Ramos (cell line): ENCODE data around the gene RCOR2.

ENCODE experiments used
- in situ Hi-C: fragments of 300-500 bp; cut with MboI; formaldehyde crosslinking; loops from one replicate; pipeline ENCODE4 v1.14.3; 2022; ENCODE audit warnings: low sequenced_read_pairs; ENCODE audit not compliant: unreplicated experiment

The RCOR2 gene

DNA sequence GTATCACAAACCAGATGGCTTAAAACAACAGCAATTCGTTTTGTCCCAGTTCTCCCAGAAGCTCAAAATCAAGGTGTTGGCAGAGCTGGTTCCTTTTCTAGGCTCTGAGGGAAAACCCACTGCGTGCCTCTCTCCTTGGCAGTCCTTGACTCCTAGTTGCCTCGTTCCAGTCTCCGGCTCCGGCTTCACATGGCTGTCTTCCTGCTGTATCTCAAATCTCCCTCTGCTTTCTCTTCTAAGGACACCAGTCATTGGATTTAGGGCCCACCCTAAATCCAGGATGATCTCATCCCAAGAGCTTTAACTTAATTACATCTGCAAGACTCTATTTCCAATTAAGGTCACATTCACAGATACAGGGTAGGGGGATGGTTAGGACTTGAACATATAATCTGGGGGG lies 12.7 kb upstream of the RCOR2 start:
- in situ Hi-C loops, result no loop called here

DNA sequence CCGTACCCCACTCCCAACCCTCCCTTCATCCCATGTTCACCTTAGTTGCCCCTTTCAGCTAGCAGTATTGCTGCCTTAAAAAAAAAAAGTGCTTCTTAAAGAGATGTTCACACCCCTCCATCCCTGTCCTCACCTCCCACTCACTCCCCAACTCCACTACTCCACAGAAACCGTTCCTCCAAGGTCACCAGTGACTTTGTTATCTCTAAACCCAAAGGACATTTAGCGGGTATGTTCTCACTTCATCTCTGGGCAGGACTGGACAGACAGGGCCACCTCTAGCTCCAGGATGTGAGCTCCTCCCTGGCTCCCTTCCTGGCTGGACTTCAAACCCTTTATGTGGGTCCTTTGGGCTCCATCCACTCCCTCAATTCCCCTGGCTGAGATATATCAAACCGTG lies 6.4 kb upstream of the RCOR2 start:
- in situ Hi-C loops, result no loop called here

DNA sequence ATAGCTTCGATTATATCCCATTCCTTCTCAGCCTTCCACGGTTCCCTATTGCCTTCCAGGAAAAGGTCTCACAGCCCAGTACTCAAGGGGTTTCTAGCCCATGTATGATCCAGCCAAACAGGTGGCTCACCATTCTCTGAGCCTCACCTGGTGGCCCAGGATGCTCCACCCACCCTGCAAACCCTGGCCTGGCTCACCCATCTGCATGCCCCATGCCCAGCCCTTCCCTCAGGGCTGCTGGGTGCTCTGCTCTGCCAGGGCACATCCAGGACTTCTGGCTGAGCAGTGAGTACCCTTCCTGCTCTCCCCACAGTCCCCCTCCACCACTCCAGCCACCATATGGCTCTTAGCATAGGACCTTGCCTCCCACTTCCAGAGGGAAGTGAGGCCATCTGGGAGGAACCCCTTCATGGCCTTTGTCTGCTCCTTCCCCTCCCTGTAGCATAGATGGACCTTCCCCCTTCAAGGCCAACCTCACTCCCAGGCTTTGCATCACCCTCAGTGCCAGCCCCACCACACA lies 5.8 kb upstream of the RCOR2 start:
- in situ Hi-C loops, result no loop called here

DNA sequence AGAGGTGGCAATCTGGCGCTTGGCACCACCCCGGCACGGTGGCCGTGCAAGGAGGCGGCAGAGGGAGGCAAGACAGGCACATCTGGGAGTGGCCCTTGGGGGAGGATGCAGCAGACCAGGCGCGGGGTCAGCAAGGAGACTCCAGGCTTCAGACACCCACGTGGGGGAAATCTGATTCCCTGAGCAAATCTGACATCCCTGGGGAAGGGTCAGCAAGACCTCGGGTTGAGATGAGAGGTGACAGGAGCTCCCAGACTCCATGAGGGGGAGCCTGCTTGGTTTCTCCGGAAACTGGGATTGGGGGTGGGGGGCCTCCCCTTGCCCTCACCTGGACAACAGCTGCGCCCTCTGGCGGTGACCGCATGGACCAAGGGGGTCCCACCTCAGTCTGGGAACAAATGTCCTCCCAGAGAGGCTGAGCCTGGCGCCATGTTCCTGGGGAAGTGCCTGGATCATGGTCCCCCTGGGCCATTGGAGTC lies 4.0 kb upstream of the RCOR2 start:
- in situ Hi-C loops, result no loop called here

DNA sequence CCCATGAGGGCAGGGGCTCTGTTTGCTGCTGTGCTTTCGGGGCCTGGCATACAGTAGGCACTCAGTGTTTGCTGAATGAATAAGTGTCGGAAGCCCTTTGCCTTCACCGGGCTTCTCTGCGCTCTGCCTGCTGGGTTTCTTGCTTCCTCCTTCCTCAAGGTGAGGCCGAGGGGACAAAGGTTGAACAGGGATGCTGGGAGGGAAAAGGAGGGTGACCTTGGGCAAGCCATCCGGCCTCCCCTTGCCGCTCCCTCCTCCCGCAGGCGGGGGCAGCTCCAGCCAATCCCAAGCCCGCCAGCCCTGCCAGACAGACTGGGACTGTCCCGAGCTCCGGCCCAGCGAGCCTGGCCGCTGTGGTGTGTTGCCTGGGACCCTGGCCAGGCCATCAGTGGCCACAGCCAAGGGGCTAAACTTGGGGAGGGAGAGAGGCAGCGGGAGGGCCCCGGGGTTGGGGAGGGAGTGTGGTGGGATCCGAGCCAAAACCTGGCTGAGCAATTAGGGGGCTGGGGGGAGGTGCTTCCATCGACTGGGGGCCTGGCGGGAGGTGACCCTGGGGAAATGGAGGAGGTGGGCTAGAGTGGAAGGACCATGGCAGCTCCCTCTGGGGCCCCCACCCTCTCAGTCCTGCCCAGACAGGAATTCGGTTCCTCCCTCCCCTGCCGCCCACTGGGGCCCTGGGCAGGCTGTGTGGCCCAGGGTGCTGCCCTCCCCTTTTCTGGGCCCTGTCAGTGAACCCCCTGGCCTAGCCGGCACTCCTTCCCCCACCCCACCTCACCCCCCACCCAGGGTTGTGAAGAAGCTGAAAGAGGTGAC lies 3.4 kb upstream of the RCOR2 start:
- in situ Hi-C loops, result no loop called here

DNA sequence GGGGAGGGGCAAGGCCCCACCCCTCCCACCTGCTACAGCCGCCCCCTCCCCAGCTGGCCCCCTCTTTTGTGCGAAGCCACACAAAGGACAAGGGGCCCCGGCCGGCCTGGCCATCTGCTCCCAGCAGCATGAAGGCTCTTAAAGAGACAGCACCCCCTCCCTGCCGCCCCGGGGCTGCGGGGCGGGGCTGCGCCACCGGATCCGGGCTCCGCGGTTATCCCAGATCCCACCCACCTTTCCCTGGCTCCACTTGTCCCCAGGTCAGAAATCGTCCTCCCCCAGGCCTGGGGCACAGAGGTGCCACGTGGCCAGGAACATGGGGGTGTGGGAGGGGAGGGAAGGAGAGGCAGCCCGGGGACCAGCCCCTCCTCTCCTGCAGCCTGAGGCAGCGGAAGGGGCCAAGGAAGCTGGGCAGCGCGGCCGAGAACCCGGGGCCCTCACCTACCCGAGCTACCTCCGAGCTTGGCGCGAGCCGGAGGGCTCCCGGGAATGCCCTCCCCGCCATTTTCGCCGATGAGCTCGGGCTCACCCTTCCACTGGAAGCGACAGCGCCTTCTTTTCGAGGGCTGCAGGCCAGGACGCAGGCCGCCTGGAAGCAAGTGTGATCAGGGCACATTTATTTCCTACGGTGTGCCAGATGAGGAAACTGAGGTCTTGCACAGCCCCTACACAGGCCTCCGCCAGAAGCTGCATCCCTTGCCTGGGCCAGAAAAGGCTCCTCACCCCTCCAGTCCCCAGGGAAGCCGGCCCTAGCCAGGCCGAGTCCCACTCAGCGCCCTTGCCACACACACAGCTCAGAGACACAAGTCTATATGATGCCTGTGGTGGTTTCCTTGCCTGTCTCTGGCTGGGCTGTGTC lies 2.5 kb upstream of the RCOR2 start:
- in situ Hi-C loops, result loop anchor here (5.0 kb wide), 1 partner anchor 87 kb away; no protein-coding TSS in a partner anchor

DNA sequence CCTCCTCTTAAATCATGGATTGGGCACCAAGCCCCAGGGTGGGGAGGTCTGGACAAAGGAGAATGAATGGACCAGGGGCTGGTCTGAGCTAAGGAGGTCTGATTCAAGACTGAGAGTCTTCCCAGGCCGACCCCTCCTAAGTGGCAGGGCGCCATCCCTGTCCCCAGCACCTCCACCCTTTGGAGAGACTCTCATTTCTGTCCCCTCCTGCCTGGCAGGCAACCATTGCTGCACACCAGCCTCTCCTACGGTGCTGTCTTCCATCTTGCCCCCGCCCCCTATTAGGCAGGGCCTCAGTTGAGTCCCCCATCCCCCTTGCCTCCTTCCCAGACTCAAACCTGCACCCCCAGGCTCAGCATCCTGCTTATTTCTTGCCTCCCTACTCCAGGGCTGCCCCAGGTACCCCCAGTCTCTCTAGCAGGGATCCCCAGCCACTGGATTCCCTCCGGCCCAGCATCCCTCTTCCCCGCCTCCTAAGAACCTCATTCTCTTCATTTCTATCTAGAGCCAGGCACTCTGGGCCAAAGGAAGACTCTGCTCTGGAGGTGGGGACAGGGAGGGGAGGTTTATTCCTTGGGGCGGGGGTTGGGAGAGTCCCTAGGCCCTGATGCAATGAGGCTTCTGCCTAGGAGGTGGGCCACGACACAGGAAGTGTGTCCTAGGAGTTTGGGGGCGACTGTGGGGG lies 1.7 kb upstream of the RCOR2 start:
- in situ Hi-C loops, result loop anchor here (5.0 kb wide), 1 partner anchor 86 kb away; no protein-coding TSS in a partner anchor

GRCh38 chr11:63917692-63918506 lies 935 bp upstream of the RCOR2 start:
- in situ Hi-C loops, result loop anchor here (5.0 kb wide), 1 partner anchor 86 kb away; no protein-coding TSS in a partner anchor

GRCh38 chr11:63915961-63916836 lies 765 bp downstream of the RCOR2 start:
- in situ Hi-C loops, result loop anchor here (5.0 kb wide), 1 partner anchor 84 kb away; no protein-coding TSS in a partner anchor

GRCh38 chr11:63914896-63915691 lies 1.9 kb downstream of the RCOR2 start:
- in situ Hi-C loops, result loop anchor here (5.0 kb wide), 1 partner anchor 83 kb away; no protein-coding TSS in a partner anchor

DNA sequence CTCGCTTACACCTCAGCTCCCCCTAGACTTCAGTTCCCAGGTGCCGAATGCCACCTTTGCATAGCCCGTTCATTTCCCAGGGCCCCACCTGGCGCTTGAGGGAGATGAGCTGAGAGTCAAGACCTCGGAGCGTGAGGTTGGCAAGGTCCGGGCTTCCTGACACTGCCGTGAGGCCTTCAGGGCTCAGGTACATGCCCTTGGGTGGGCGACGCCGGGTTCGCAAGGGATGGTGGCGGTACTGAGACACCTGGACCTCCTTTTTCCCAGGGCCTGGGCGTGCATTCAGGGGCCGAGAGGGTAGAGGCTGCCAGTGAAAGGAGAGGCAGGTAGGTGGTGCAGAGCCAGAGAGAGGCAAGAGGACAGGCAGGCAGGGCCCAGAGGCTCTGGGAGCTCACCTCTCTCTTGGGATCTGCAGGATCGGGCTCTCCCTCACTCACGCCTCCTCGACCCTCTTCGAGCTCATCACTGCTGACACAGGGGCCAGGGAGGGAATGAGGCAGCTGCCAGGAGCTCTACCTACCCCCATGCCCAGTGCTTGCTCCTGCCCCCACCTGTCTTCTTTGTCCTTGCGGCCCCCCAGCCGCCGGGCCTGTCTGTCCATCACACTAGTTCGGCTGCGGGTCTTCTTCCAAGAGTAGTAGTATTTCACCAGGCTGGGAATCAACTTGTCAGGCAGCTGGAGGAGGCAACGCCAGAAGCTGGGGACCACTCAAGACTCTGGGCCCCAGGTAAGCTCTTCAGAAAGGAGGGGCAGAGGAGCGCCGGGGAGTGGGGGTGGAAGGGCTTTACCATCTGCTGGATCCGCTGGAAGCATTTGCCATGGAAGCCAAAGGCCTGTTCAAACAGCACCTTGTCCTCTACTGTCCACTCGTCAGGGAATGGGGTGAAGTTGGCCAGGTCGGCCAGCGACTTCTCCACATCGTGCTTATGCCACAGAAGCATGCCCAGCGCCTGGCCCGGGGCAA lies 2.8 kb downstream of the RCOR2 start:
- in situ Hi-C loops, result no loop called here

GRCh38 chr11:63912678-63913077 lies 4.3 kb downstream of the RCOR2 start:
- in situ Hi-C loops, result no loop called here

- in situ Hi-C loops, result no loop called here
Observed at GRCh38 chr11:63911876-63912275, 5.1 kb downstream of the RCOR2 start.

DNA sequence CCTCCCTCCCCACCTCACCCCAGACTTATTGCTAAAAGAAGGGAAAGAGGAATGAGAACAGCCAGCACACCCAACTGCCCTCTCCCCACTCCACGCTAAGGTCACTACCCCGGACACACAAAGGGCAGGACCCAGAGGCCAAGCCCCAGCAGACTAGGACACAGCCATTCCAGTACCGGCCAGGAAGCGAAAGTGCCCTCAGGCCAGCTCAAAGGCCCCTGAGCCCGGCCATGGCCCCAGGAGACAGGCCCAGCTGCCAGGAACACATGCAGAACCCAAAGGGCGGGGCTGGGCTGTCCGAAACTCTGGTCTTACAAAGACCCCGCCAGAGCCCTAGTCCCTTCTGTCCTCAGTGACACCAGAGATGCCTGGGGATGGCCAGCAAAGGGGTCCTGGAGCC lies 5.5 kb downstream of the RCOR2 start:
- in situ Hi-C loops, result no loop called here

GRCh38 chr11:63910675-63911074 lies 6.3 kb downstream of the RCOR2 start:
- in situ Hi-C loops, result no loop called here
